ENCODE results near the gene REEP1.

GRCh38 chr2:86378469-86378868 is 41.0 kb upstream of the REEP1 start:
- no peak for TF ChIP-seq CTCF (IDR thresholded peaks at IDR 0.05)
- no peak for TF ChIP-seq POLR2AphosphoS5 (IDR thresholded peaks at IDR 0.05)

All from suprapubic skin (tissue), 3 donors.